Bone marrow (tissue), 2 donors: ENCODE results near the gene CDH13.

Experiments
- DNase-seq, 2 donors: peaks; one replicate each; lab custom pipeline; 2025; lab: John Stamatoyannopoulos, UW

CDH13 gene

GRCh38 chr16:83579436-83579835, 952.7 kb downstream of the CDH13 start:
- DNase-seq, result no peak

- no peak for DNase-seq
Measured at GRCh38 chr16:83581082-83581481, 954.3 kb downstream of the CDH13 start.

- DNase-seq, result no peak
Measured at GRCh38 chr16:83581994-83582747, 955.4 kb downstream of the CDH13 start.

GRCh38 chr16:83586036-83586435, 959.3 kb downstream of the CDH13 start:
- DNase-seq, result no peak

GRCh38 chr16:83586461-83587200, 959.9 kb downstream of the CDH13 start:
- no peak for DNase-seq

GRCh38 chr16:83587201-83587600, 960.4 kb downstream of the CDH13 start:
- DNase-seq, result no peak

- no peak for DNase-seq
Measured at GRCh38 chr16:83588070-83588469, 961.3 kb downstream of the CDH13 start.

GRCh38 chr16:83589576-83589975, 962.8 kb downstream of the CDH13 start:
- DNase-seq, result no peak

GRCh38 chr16:83592778-83593177, 966.0 kb downstream of the CDH13 start:
- no peak for DNase-seq

GRCh38 chr16:83599789-83600462, 973.2 kb downstream of the CDH13 start:
- no peak for DNase-seq

GRCh38 chr16:83602761-83603722, 976.3 kb downstream of the CDH13 start:
- DNase-seq, result no peak

- DNase-seq, result no peak
Measured at GRCh38 chr16:83603723-83604570, 977.2 kb downstream of the CDH13 start.

GRCh38 chr16:83606486-83607030, 979.8 kb downstream of the CDH13 start:
- DNase-seq, result no peak

- no peak for DNase-seq
Measured at GRCh38 chr16:83609178-83609577, 982.4 kb downstream of the CDH13 start.

- no peak for DNase-seq
Measured at GRCh38 chr16:83615141-83615952, 988.6 kb downstream of the CDH13 start.

- no peak for DNase-seq
Measured at GRCh38 chr16:83615953-83616350, 989.2 kb downstream of the CDH13 start.

GRCh38 chr16:83619381-83620150, 992.8 kb downstream of the CDH13 start:
- DNase-seq, result no peak

GRCh38 chr16:83622010-83622409, 995.2 kb downstream of the CDH13 start:
- no peak for DNase-seq
